Kidney epithelial cell (primary cell): Measurements from ENCODE around the gene CACNA1D. TPM values are rescaled to one million over a fixed set of nuclear protein-coding genes. Genes with fewer than 3 reads are reported as not detected.

Source experiments
- DNase-seq: peaks from one replicate; pipeline ENCODE4 v3.0.0-alpha.2; 2010; ENCODE audit warnings: low read depth
- H3K27me3 ChIP-seq: 2 replicates; pipeline ENCODE4 v1.6.0; 2011; ENCODE audit warnings: low read length; ENCODE audit not compliant: control insufficient read depth, insufficient read depth
- H3K36me3 ChIP-seq: 2 replicates; pipeline ENCODE4 v1.5.1; 2011; ENCODE audit warnings: low read length; ENCODE audit not compliant: control insufficient read depth, insufficient read depth
- H3K4me3 ChIP-seq: 2 replicates; pipeline ENCODE4 v1.5.1; 2011; ENCODE audit warnings: low read depth, mild to moderate bottlenecking, control low read depth, low read length
- CTCF ChIP-seq: IDR thresholded peaks from 2 replicates; pipeline ENCODE4 v1.5.1; 2011; ENCODE audit warnings: mild to moderate bottlenecking, moderate library complexity, low read length, control low read depth, inconsistent platforms; ENCODE audit not compliant: insufficient read depth, poor library complexity, severe bottlenecking
- total RNA-seq: library from RNA; depleted of rRNA; stranded (reverse); fragments of >200 nt; gene quantifications from 2 replicates; pipeline ENCODE4 v1.2.3, GENCODE V29; 2015

The CACNA1D gene
- total RNA-seq, 1 donor from 2014 or later: 0.21 TPM

DNA sequence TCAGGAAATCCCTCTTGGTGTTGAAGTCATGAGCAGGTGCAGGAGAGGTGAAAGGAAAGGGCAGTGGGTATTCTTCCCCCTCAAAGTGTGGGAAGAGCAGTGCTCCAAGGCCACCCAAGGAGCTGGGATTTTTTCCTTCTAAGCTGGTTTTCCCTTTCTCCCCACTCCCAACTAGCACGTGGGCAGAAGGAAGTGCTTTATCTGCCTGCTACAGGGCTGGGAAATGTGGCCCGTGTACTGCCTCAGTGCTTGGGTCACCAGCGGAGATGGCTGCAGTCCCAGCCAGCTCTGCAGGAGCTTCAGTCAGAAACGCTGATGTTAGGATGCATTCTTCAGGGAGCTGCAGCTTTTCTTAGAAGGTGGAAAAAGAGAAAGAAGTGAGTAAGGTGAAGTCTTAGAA, 99.2 kb downstream of the CACNA1D start:
- DNase-seq: no peak
- no peak overlapping the region for H3K4me3 ChIP-seq
- H3K27me3 ChIP-seq: no peaks in the 10 kb centered on the region
- TF ChIP-seq CTCF: no peak
- H3K36me3 ChIP-seq: no peaks in the 10 kb centered on the region

GRCh38 chr3:53594276-53594675, 99.9 kb downstream of the CACNA1D start:
- Histone ChIP-seq H3K27me3 (no peaks in the 10 kb centered on the region), H3K36me3 (no peaks in the 10 kb centered on the region), H3K4me3 (no peak overlapping the region)
- no peak for TF ChIP-seq CTCF
- DNase-seq: no peak

GRCh38 chr3:53595660-53596059, 101.2 kb downstream of the CACNA1D start:
- no peak for DNase-seq
- no peak for TF ChIP-seq CTCF
- Histone ChIP-seq H3K36me3 (no peaks in the 10 kb centered on the region), H3K4me3 (no peak overlapping the region), H3K27me3 (no peaks in the 10 kb centered on the region)

- no peak overlapping the region for H3K4me3 ChIP-seq
- no peak for TF ChIP-seq CTCF
- no peaks in the 10 kb centered on the region for H3K36me3 ChIP-seq
- H3K27me3 ChIP-seq: no peaks in the 10 kb centered on the region
- no peak for DNase-seq
Measured at GRCh38 chr3:53597136-53597915, 102.9 kb downstream of the CACNA1D start.

DNA sequence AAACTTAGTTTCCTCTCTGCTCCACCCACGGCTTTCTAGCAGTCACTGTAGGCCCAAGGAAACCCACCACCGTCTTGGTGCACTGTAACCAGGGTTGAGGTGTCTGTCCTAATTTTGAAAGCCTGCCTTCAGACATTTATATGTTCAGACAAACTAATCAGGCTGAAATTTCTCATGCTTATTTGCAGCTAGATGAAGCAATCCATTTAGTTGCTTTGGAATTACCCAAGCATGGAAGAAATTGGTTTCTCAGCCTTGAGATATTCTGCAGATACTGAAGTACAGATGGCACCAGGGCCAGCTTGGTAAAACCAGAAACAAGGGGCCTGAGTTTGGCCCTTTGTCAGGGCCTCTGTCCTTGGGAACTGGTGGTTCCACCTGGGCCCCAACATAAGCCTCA, 105.4 kb downstream of the CACNA1D start:
- H3K27me3 ChIP-seq: no peaks in the 10 kb centered on the region
- no peak for DNase-seq
- no peak for TF ChIP-seq CTCF
- no peak overlapping the region for H3K4me3 ChIP-seq
- no peaks in the 10 kb centered on the region for H3K36me3 ChIP-seq

DNA sequence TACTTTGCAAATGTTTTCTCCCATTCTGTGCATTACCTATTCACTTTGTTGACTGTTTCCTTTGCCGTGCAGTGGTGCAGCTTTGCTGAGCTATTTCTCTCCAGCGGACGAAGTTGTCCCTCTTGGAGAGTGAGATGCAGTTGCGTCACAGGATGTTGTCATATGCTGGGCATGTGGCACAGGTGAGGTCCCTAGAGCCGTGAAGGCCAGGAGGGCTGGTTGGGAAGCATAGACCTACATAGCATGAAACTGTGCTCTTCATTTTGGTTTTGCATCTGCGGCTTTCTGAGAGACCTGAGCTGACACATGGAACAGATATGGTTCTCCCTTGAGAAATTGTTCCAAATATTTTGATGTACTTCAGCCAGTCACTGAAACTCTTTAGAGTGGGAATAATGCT, 108.5 kb downstream of the CACNA1D start:
- TF ChIP-seq CTCF: no peak
- DNase-seq: no peak
- Histone ChIP-seq H3K27me3 (no peaks in the 10 kb centered on the region), H3K4me3 (no peak overlapping the region), H3K36me3 (no peaks in the 10 kb centered on the region)
